Mesendoderm (in vitro differentiated cells): ENCODE data around the gene INPP5E.

Experiments
- DNase-seq: peaks from one replicate; pipeline ENCODE4 v3.0.0; 2013
- H2AK5ac ChIP-seq: 2 replicates; pipeline ENCODE4 v1.6.1; 2013; ENCODE audit warnings: low read length, inconsistent platforms
- H2BK120ac ChIP-seq: 2 replicates; pipeline ENCODE4 v1.6.1; 2013; ENCODE audit warnings: low read depth, mild to moderate bottlenecking, low read length, moderate library complexity, mixed read lengths
- H2BK15ac ChIP-seq: replicated peaks from 2 replicates; pipeline ENCODE4 v1.6.1; 2013; ENCODE audit warnings: low read depth, mild to moderate bottlenecking, moderate library complexity
- H2BK5ac ChIP-seq: 2 replicates; pipeline ENCODE4 v1.6.1; 2013; ENCODE audit warnings: low read length, inconsistent platforms
- H3K18ac ChIP-seq: 2 replicates; pipeline ENCODE4 v1.6.1; 2013; ENCODE audit warnings: mild to moderate bottlenecking, low read length, mixed read lengths
- H3K23ac ChIP-seq: one replicate; pipeline ENCODE4 v1.6.1; 2013; ENCODE audit warnings: low read length
- H3K27ac ChIP-seq: 2 replicates; pipeline ENCODE4 v1.5.1; 2013; ENCODE audit warnings: low read depth, mild to moderate bottlenecking, inconsistent platforms, low read length, moderate library complexity
- H3K27me3 ChIP-seq: 2 replicates; pipeline ENCODE4 v1.6.1; 2013; ENCODE audit warnings: low read length, control low read depth, mild to moderate bottlenecking, inconsistent platforms; ENCODE audit not compliant: insufficient read depth, poor library complexity
- H3K36me3 ChIP-seq: 2 replicates; pipeline ENCODE4 v1.6.1; 2013; ENCODE audit warnings: low read length, inconsistent platforms; ENCODE audit not compliant: control insufficient read depth, insufficient read depth
- H3K4ac ChIP-seq: one replicate; pipeline ENCODE4 v1.6.1; 2013; ENCODE audit warnings: low read depth, mild to moderate bottlenecking, low read length, moderate library complexity
- H3K4me1 ChIP-seq: 2 replicates; pipeline ENCODE4 v1.6.1; 2013; ENCODE audit warnings: low read depth, low read length, inconsistent platforms; ENCODE audit not compliant: control insufficient read depth
- H3K4me2 ChIP-seq: 2 replicates; pipeline ENCODE4 v1.6.1; 2013; ENCODE audit warnings: low read length
- H3K4me3 ChIP-seq: 2 replicates; pipeline ENCODE4 v1.5.1; 2013; ENCODE audit warnings: mild to moderate bottlenecking, low read length
- H3K56ac ChIP-seq: one replicate; pipeline ENCODE4 v1.6.1; 2013; ENCODE audit warnings: low read length
- H3K79me1 ChIP-seq: 2 replicates; pipeline ENCODE4 v1.6.1; 2013; ENCODE audit warnings: low read length, inconsistent platforms
- H3K79me2 ChIP-seq: 2 replicates; pipeline ENCODE4 v1.6.1; 2013; ENCODE audit warnings: mild to moderate bottlenecking, low read length; ENCODE audit not compliant: control insufficient read depth, insufficient read depth
- H3K9ac ChIP-seq: 2 replicates; pipeline ENCODE4 v1.6.1; 2013; ENCODE audit warnings: low read length, inconsistent platforms
- H4K5ac ChIP-seq: one replicate; pipeline ENCODE4 v1.6.1; 2013; ENCODE audit warnings: low read length
- H4K8ac ChIP-seq: one replicate; pipeline ENCODE4 v1.6.1; 2013; ENCODE audit warnings: low read depth, mild to moderate bottlenecking, control low read depth, low read length, moderate library complexity
- WGBS: extraction: QIAGEN DNeasy Blood & Tissue Kit; methylation state at CpG from one replicate; pipeline ENCODE4 v1.1.7; 2013; ENCODE audit warnings: low lambda C conversion rate, missing lambda C conversion rate; ENCODE audit not compliant: insufficient coverage; ENCODE audit errors: extremely low coverage; 5-methylcytosine and 5-hydroxymethylcytosine counted together

Gene INPP5E

DNA sequence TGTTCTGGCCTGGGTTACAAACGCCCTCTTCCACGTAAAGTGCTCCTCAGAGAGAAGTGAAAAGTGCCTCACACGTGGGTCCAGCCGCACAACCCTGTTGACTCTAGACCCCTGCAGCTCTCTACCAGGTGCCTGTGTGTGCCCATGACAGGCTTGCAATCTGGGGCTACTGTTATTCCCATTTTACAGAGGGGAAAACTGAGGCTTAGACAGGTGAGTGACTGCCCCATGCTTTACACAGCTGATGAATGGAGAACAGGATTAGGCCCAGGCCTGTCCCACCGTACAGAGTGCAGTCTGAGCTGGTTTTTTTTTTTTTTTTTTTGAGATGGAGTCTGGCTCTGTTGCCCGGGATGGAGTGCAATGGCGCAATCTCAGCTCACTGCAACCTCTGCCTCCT, 6.2 kb upstream of the INPP5E start:
- H3K4me3 ChIP-seq: no peak overlapping the region
- WGBS: no CpG with 5 or more reads among the region's 7 CpGs

DNA sequence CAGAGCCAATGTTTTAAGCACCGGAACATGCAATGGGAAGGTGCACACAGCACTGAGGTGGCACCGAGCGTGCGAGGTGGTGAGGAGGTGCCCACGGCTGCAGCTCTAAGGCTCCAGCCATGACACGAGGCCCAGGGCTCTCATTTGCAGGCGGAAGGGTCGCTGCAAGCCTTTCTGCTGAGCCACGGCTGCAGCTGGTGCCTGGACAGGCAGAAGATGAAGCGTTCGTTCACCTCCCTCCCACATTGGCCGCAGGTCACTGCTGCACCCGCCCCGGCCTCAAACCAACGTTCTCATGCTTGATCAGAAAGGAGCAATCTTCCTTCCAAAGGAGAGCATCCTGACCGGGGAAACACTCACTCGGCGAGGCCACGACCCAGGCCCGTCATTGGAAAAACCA, 4.5 kb upstream of the INPP5E start:
- Histone ChIP-seq H3K79me1 (no peaks in the 10 kb centered on the region), H3K23ac (no peak overlapping the region), H3K18ac (no peak overlapping the region), H3K27ac (no peak overlapping the region), H3K4ac (no peak overlapping the region), H3K4me1 (no peaks in the 10 kb centered on the region), H2AK5ac (no peak overlapping the region), H3K79me2 (no peaks in the 10 kb centered on the region), H4K5ac (no peak overlapping the region), H3K56ac (no peak overlapping the region), H3K36me3 (peaks cover 14% of the 10 kb centered on the region), H4K8ac (no peak overlapping the region), H2BK15ac (no peak overlapping the region), H3K4me3 (no peak overlapping the region), H2BK120ac (no peak overlapping the region), H3K9ac (no peak overlapping the region), H3K27me3 (no peaks in the 10 kb centered on the region), H3K4me2 (no peak overlapping the region), H2BK5ac (no peak overlapping the region)
- no CpG with 5 or more reads among the region's 20 CpGs for WGBS
- DNase-seq: no peak

More for the DNA sequence above, 6.2 kb upstream of the INPP5E start:
- DNase-seq: no peak
- H3K36me3 ChIP-seq: peaks cover 18% of the 10 kb centered on the region
- no peaks in the 10 kb centered on the region for H3K27me3 ChIP-seq
- no peak overlapping the region for H4K5ac ChIP-seq
- no peaks in the 10 kb centered on the region for H3K4me1 ChIP-seq
- H3K18ac ChIP-seq: no peak overlapping the region
- H3K23ac ChIP-seq: no peak overlapping the region
- no peaks in the 10 kb centered on the region for H3K79me1 ChIP-seq
- H2AK5ac ChIP-seq: no peak overlapping the region
- no peak overlapping the region for H2BK120ac ChIP-seq
- no peak overlapping the region for H3K4ac ChIP-seq
- no peaks in the 10 kb centered on the region for H3K79me2 ChIP-seq
- no peak overlapping the region for H2BK5ac ChIP-seq
- no peak overlapping the region for H3K56ac ChIP-seq
- no peak overlapping the region for H2BK15ac ChIP-seq
- no peak overlapping the region for H3K27ac ChIP-seq
- H3K4me2 ChIP-seq: no peak overlapping the region
- no peak overlapping the region for H3K9ac ChIP-seq
- H4K8ac ChIP-seq: no peak overlapping the region

DNA sequence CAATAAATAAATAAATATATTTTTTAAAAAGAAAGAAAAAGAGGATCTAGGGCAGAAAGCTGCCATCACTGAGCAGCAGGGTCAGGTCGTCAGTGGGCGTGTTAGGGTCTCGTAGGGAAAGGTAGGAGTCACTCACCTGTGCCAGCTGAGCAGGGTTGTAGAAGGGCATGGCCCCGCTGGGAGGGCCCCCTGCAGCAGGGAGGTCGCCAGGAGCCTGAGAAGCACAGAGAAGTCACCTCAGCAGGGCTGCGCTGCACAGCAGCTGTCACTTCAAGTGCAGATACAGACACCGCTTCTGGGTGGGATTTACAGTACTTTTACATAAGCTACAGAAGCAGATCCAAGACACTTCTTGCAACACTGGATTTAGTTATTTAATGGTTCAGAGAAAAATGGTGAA, 4.0 kb upstream of the INPP5E start:
- no peaks in the 10 kb centered on the region for H3K4me1 ChIP-seq
- no peaks in the 10 kb centered on the region for H3K79me1 ChIP-seq
- H3K9ac ChIP-seq: no peak overlapping the region
- H3K27me3 ChIP-seq: no peaks in the 10 kb centered on the region
- no peak overlapping the region for H3K18ac ChIP-seq
- H2BK5ac ChIP-seq: no peak overlapping the region
- no peak overlapping the region for H2BK15ac ChIP-seq
- H3K56ac ChIP-seq: no peak overlapping the region
- no peak for DNase-seq
- H2BK120ac ChIP-seq: no peak overlapping the region
- H3K27ac ChIP-seq: no peak overlapping the region
- no peak overlapping the region for H2AK5ac ChIP-seq
- H3K79me2 ChIP-seq: no peaks in the 10 kb centered on the region
- H4K5ac ChIP-seq: no peak overlapping the region
- no peak overlapping the region for H3K4ac ChIP-seq
- no peak overlapping the region for H3K4me3 ChIP-seq
- WGBS: no CpG with 5 or more reads among the region's 7 CpGs
- H3K23ac ChIP-seq: no peak overlapping the region
- H3K36me3 ChIP-seq: peaks cover 14% of the 10 kb centered on the region
- no peak overlapping the region for H3K4me2 ChIP-seq
- no peak overlapping the region for H4K8ac ChIP-seq

DNA sequence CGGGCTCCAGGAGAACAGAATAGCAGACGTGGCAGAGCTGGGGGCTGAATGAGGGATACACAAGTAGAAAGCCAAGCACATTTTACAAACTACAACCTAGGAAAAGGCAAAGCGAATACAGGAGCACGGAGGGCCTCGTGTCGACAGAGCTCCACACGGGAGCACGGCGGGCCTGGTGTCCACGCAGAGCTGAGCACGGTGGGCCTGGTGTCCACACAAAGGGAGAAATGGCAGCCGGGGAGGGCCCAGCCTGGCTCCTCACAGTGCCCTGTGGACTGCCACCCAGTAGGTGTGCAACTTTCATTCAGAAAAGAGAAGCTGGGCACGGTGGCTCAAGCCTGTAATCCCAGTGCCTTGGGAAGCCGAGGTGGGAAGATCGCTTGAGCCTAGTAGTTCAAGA, 3.4 kb upstream of the INPP5E start:
- Histone ChIP-seq H2BK15ac (no peak overlapping the region), H3K4me1 (no peaks in the 10 kb centered on the region), H3K79me1 (peaks cover 2% of the 10 kb centered on the region), H3K4ac (no peak overlapping the region), H2AK5ac (no peak overlapping the region), H3K4me3 (no peak overlapping the region), H3K4me2 (no peak overlapping the region), H3K18ac (no peak overlapping the region), H3K9ac (no peak overlapping the region), H3K27ac (no peak overlapping the region), H3K36me3 (peaks cover 14% of the 10 kb centered on the region), H2BK5ac (no peak overlapping the region), H3K27me3 (no peaks in the 10 kb centered on the region), H4K8ac (no peak overlapping the region), H2BK120ac (no peak overlapping the region), H4K5ac (no peak overlapping the region), H3K56ac (no peak overlapping the region), H3K79me2 (no peaks in the 10 kb centered on the region), H3K23ac (no peak overlapping the region)
- DNase-seq: no peak
- WGBS: no CpG with 5 or more reads among the region's 15 CpGs

DNA sequence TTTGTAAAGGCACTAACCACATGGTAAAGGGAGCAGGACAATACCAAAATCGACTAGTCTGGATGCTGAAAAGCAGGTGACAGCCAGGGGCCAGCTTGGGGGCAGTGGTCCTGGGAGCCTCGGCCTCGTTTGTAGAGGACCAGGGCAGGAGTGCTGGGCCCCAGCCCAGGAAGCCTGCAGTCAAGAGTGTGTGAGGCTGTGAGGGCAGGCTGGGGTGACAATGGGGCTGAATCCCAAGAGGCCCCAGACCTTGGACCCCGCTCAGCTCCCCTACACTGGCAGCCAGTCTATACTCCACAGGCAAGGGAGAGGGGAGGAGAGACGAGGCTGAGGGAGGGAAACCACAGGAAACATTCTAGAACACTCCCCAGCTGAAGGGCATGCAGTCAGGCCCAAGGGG, 2.6 kb upstream of the INPP5E start:
- H3K4me1 ChIP-seq: no peaks in the 10 kb centered on the region
- H4K5ac ChIP-seq: no peak overlapping the region
- no peak overlapping the region for H3K23ac ChIP-seq
- H2BK120ac ChIP-seq: no peak overlapping the region
- H3K27me3 ChIP-seq: no peaks in the 10 kb centered on the region
- no peak overlapping the region for H3K27ac ChIP-seq
- no peak for DNase-seq
- no peak overlapping the region for H3K4me3 ChIP-seq
- H2BK5ac ChIP-seq: no peak overlapping the region
- no peak overlapping the region for H2AK5ac ChIP-seq
- peaks cover 10% of the 10 kb centered on the region for H3K36me3 ChIP-seq
- no peak overlapping the region for H2BK15ac ChIP-seq
- no peaks in the 10 kb centered on the region for H3K79me2 ChIP-seq
- no peak overlapping the region for H3K56ac ChIP-seq
- H3K4me2 ChIP-seq: no peak overlapping the region
- H3K18ac ChIP-seq: no peak overlapping the region
- H3K4ac ChIP-seq: no peak overlapping the region
- WGBS: no CpG with 5 or more reads among the region's 5 CpGs
- peaks cover 5% of the 10 kb centered on the region for H3K79me1 ChIP-seq
- H3K9ac ChIP-seq: no peak overlapping the region
- no peak overlapping the region for H4K8ac ChIP-seq

DNA sequence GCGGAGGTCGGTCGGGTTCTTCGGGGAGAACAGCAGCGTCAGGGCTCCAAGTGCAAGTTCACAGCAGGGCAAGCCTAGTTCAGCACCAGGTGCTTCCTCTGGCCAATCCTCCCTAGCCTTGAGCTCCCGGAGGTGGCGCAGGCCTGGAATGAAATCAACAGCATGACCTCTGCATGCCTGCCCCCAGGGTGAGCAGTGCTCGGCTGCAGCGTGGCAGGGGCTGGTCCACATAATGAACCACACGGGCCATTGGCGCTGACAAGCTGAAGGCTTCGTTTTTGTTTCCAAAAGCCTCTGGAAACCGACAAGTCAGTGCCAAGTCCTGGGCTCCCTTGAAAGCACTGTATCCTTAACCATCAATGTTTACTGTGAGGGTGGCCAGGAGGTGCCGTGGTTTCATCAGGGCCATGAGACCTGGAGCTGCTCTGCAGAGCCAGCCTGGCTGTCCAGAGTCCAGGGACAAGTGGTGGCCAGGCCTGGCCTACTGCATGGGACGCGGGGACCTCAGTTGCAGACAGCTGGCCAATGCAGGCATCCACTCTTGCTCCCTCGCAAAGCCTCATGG, 2.1 kb upstream of the INPP5E start:
- Histone ChIP-seq H2BK120ac (no peak overlapping the region), H4K8ac (no peak overlapping the region), H4K5ac (no peak overlapping the region), H2BK15ac (no peak overlapping the region), H3K36me3 (peaks cover 8% of the 10 kb centered on the region), H3K56ac (no peak overlapping the region), H3K4ac (no peak overlapping the region), H3K79me1 (peaks cover 8% of the 10 kb centered on the region), H3K9ac (no peak overlapping the region), H3K79me2 (peaks cover 2% of the 10 kb centered on the region), H3K4me1 (no peaks in the 10 kb centered on the region), H3K27me3 (no peaks in the 10 kb centered on the region), H3K4me2 (no peak overlapping the region), H2BK5ac (no peak overlapping the region), H2AK5ac (no peak overlapping the region), H3K18ac (no peak overlapping the region), H3K23ac (no peak overlapping the region), H3K27ac (no peak overlapping the region), H3K4me3 (no peak overlapping the region)
- DNase-seq: no peak
- WGBS: no CpG with 5 or more reads among the region's 17 CpGs
